ENCODE results near the gene CHCHD3.

CHCHD3 gene

DNA sequence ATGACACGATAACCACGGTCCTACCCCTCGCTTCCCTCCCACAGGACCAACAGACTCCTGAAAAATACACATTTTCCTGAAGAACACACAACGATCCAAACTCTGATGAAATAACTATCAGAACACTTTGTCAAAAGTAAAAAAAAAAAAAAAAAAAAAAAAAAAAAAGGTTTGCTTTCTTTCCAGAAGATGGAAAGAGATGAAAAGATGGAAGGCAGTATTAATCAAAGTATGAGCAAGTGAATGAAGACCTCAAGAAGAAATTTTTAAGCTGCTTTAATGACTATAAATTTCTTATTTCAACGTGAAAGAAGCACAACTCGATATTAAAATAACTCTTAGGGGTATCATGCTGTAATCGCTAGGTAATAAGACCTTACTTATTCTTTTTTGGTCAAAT, 202.3 kb downstream of the CHCHD3 start:
- no peak for DNase-seq (ENCODE audit: low read depth)

DNA sequence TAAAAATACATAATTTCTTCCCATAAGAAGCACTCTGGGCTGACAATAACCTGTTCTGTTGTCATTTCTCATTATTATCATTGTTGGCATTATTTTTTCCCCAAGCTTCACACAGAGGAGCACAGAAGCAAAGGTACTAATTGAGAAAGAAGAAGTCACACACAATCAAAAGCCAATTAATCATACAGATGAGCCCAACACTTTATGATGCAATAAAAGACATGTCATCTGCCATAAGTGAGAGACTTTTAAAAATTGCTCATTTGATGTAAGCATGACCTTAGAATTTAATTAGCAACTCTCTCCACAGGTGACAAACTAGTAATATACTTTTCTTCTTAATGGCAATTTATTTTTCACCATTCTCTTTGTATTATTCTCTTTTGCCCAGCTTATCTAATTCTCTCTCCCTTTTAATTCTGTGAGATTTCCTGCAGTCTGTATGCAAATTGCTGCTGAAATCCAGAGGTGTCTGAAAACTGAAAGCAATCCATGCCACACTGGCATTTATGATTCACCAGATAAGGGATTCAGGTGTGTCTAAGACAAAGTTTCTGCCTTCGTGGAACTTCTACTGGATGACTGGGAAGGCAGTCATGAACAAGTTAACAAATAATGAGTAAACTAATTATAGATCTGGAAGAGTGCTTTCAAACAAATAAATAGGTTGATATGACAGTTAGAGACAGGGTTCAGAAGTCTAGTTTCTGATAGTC, 203.5 kb downstream of the CHCHD3 start:
- no peak for DNase-seq (ENCODE audit: low read depth)
- TF ChIP-seq, protein P1, sequence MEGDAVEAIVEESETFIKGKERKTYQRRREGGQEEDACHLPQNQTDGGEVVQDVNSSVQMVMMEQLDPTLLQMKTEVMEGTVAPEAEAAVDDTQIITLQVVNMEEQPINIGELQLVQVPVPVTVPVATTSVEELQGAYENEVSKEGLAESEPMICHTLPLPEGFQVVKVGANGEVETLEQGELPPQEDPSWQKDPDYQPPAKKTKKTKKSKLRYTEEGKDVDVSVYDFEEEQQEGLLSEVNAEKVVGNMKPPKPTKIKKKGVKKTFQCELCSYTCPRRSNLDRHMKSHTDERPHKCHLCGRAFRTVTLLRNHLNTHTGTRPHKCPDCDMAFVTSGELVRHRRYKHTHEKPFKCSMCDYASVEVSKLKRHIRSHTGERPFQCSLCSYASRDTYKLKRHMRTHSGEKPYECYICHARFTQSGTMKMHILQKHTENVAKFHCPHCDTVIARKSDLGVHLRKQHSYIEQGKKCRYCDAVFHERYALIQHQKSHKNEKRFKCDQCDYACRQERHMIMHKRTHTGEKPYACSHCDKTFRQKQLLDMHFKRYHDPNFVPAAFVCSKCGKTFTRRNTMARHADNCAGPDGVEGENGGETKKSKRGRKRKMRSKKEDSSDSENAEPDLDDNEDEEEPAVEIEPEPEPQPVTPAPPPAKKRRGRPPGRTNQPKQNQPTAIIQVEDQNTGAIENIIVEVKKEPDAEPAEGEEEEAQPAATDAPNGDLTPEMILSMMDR (IDR thresholded peaks at IDR 0.05; ENCODE audit: insufficient read depth, low read depth, low read length, missing control alignments) = no peak
- H3K4me3 ChIP-seq (ENCODE audit: low read depth, low read length) = no peak overlapping the region

More for the DNA sequence above, 202.3 kb downstream of the CHCHD3 start:
- H3K4me3 ChIP-seq (ENCODE audit: low read depth, low read length) = no peak overlapping the region
- TF ChIP-seq, protein P1 (IDR thresholded peaks at IDR 0.05; ENCODE audit: insufficient read depth, low read depth, low read length, missing control alignments) = no peak

DNA sequence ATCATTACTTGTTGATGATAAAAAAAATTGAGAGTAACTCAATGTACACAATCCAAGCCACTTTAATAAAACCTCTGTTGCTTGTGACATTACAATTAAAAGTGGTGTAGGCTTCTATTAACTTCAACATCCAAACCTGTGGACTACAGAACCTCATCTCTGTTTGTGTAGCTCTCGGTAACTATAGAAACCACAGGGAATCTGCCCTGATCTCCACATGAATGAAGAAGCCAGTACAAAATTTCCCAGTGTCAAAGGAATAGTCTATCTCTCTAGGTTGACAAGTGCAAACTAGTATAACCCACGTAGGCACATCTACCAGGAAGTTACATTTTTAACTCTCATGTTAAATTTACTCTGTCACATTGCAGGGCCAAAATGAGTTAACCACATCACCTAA, 204.3 kb downstream of the CHCHD3 start:
- DNase-seq (ENCODE audit: low read depth) = no peak
- no peak overlapping the region for H3K4me3 ChIP-seq (ENCODE audit: low read depth, low read length)
- TF ChIP-seq, protein P1 (IDR thresholded peaks at IDR 0.05; ENCODE audit: insufficient read depth, low read depth, low read length, missing control alignments) = no peak

DNA sequence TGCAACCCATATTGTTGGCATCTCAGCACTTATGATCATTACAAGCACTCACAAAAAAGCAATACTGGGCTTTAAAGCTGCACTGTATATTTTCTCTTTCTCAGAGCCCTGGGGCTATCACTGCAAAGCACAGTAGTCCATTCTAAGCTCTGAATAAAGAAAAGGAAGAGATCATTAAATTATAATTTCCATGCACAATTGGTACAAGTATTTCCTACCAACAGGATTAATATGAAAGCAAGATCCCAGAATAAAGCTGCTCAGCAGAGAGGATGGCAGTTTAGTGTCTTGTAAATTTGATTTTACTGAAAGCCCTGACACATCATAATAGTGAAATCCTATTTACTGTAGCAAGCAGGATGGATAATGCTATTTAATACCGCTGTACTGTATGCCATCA, 205.3 kb downstream of the CHCHD3 start:
- no peak overlapping the region for H3K4me3 ChIP-seq (ENCODE audit: low read depth, low read length)
- TF ChIP-seq, protein P1 (IDR thresholded peaks at IDR 0.05; ENCODE audit: insufficient read depth, low read depth, low read length, missing control alignments) = no peak
- no peak for DNase-seq (ENCODE audit: low read depth)

DNA sequence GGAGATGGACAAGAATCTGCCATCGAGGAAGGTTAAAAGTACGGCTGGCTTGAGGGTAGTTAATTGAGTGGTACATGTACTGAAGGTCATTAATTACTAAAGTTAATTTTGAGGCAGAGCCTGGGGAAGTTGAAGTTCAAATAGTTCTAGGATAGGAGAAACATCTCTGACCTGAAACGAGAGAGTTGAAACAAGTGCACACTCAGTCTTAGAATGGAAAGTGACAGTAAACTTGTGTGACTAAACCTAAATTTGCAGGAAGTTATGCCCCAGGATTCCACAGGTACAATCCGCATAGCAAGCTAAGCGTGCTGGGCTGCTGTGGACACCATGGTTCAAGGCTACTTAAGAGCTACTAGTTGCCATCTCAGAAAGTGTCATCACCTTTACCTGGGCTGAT, 209.9 kb downstream of the CHCHD3 start:
- H3K4me3 ChIP-seq (ENCODE audit: low read depth, low read length) = peak overlapping the region; percentile 12; the same call in 1 of the 2 replicates
- TF ChIP-seq, protein P1 (IDR thresholded peaks at IDR 0.05; ENCODE audit: insufficient read depth, low read depth, low read length, missing control alignments) = no peak
- DNase-seq (ENCODE audit: low read depth) = peak; percentile 56

DNA sequence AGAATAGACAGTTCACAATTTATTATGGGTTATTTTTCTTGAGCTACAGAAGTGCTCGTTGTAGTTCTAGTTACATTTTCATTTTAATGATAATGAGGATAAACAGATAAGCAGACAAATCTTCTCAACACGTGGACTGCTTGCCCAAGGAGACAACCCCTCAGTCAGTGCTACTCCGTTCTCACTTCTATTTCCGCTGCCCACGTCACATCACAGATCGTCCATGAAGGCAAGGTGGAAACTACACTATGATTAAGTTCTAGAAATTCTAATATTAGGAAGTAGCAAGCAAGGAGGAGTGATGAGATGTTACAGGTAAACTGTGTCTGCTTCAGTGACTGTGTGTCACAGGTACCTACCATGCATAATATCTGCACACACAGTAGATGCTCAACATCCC, 210.5 kb downstream of the CHCHD3 start:
- no peak overlapping the region for H3K4me3 ChIP-seq (ENCODE audit: low read depth, low read length)
- TF ChIP-seq, protein P1 (IDR thresholded peaks at IDR 0.05; ENCODE audit: insufficient read depth, low read depth, low read length, missing control alignments) = no peak
- DNase-seq (ENCODE audit: low read depth) = peak; percentile 56
